ENCODE results near the gene PFKFB2. TPM values are rescaled to one million over a fixed set of nuclear protein-coding genes. Genes with fewer than 3 reads are reported as not detected.
A peak's percentile ranks its signal among the peaks of the same experiment; 100 is the strongest.

The PFKFB2 gene
- total and polyA plus RNA-seq, 2 experiments from 2014 or later, result 9.5 to 19.2 TPM

GRCh38 chr1:207018707-207019106 lies 34.4 kb upstream of the PFKFB2 start:
- no peaks in the 10 kb centered on the region for H3K79me2 ChIP-seq
- no peaks in the 10 kb centered on the region for H3K9me3 ChIP-seq (ENCODE audit: low read depth)
- no peaks in the 10 kb centered on the region for H3K36me3 ChIP-seq (replicated peaks; ENCODE audit: insufficient read depth, low read depth)
- H3K27ac ChIP-seq, result peak overlapping the region; percentile 90
- no peak for DNase-seq (ENCODE audit: low spot score)
- 94% methylated on average over 4 of the region's 4 CpGs for WGBS (ENCODE audit: low lambda C conversion rate, missing lambda C conversion rate)
- no peak overlapping the region for H3K4me2 ChIP-seq
- peaks cover 14% of the 10 kb centered on the region for H3K4me1 ChIP-seq (ENCODE audit: insufficient read depth)
- H3K27me3 ChIP-seq, result no peaks in the 10 kb centered on the region
- no peak overlapping the region for H3K4me3 ChIP-seq
- no peaks in the 10 kb centered on the region for H3K9me2 ChIP-seq (replicated peaks; ENCODE audit: insufficient read depth)
- H4K20me1 ChIP-seq (ENCODE audit: insufficient read depth, poor library complexity, severe bottlenecking), result no peaks in the 10 kb centered on the region
- H2AFZ ChIP-seq, result no peak overlapping the region
- no peak for TF ChIP-seq EZH2 (IDR thresholded peaks at IDR 0.05; ENCODE audit: borderline replicate concordance)
- no peak for TF ChIP-seq EZH2phosphoT487 (IDR thresholded peaks at IDR 0.05; ENCODE audit: low read depth, severe bottlenecking, unreplicated experiment)
- TF ChIP-seq CTCF (IDR thresholded peaks at IDR 0.05; ENCODE audit: poor library complexity), result no peak

- Histone ChIP-seq H3K27me3 (no peaks in the 10 kb centered on the region), H3K4me3 (no peak overlapping the region), H3K4me2 (no peak overlapping the region), H3K4me1 (ENCODE audit: insufficient read depth) (peaks cover 18% of the 10 kb centered on the region), H3K9me3 (ENCODE audit: low read depth) (no peaks in the 10 kb centered on the region), H3K27ac (peak overlapping the region; percentile 90), H3K79me2 (no peaks in the 10 kb centered on the region), H3K36me3 (replicated peaks; ENCODE audit: insufficient read depth, low read depth) (no peaks in the 10 kb centered on the region), H2AFZ (no peak overlapping the region), H3K9me2 (replicated peaks; ENCODE audit: insufficient read depth) (no peaks in the 10 kb centered on the region), H4K20me1 (ENCODE audit: insufficient read depth, poor library complexity, severe bottlenecking) (no peaks in the 10 kb centered on the region)
- 94% methylated on average over 2 of the region's 2 CpGs for WGBS (ENCODE audit: low lambda C conversion rate, missing lambda C conversion rate)
- TF ChIP-seq EZH2 (IDR thresholded peaks at IDR 0.05; ENCODE audit: borderline replicate concordance), result no peak
- TF ChIP-seq EZH2phosphoT487 (IDR thresholded peaks at IDR 0.05; ENCODE audit: low read depth, severe bottlenecking, unreplicated experiment), result no peak
- DNase-seq (ENCODE audit: low spot score), result no peak
Measured at GRCh38 chr1:207019161-207019560, 33.9 kb upstream of the PFKFB2 start.

- Histone ChIP-seq H3K4me3 (no peak overlapping the region), H3K4me2 (no peak overlapping the region), H2AFZ (no peak overlapping the region)
Measured at GRCh38 chr1:207019661-207020060, 33.4 kb upstream of the PFKFB2 start.

More at GRCh38 chr1:207019661-207020060, 33.4 kb upstream of the PFKFB2 start:
- Histone ChIP-seq H3K79me2 (no peaks in the 10 kb centered on the region), H4K20me1 (ENCODE audit: insufficient read depth, poor library complexity, severe bottlenecking) (no peaks in the 10 kb centered on the region), H3K9me3 (ENCODE audit: low read depth) (no peaks in the 10 kb centered on the region), H3K9me2 (replicated peaks; ENCODE audit: insufficient read depth) (no peaks in the 10 kb centered on the region), H3K27ac (peak overlapping the region; percentile 90), H3K27me3 (no peaks in the 10 kb centered on the region), H3K36me3 (replicated peaks; ENCODE audit: insufficient read depth, low read depth) (no peaks in the 10 kb centered on the region), H3K4me1 (ENCODE audit: insufficient read depth) (peaks cover 21% of the 10 kb centered on the region)
- DNase-seq (ENCODE audit: low spot score), result no peak
- TF ChIP-seq EZH2 (IDR thresholded peaks at IDR 0.05; ENCODE audit: borderline replicate concordance), result no peak
- no peak for TF ChIP-seq CTCF (IDR thresholded peaks at IDR 0.05; ENCODE audit: poor library complexity)
- TF ChIP-seq EZH2phosphoT487 (IDR thresholded peaks at IDR 0.05; ENCODE audit: low read depth, severe bottlenecking, unreplicated experiment), result no peak
- WGBS (ENCODE audit: low lambda C conversion rate, missing lambda C conversion rate), result 28% methylated on average over 2 of the region's 2 CpGs

Data from hepatocyte (in vitro differentiated cells).